CD4-positive, alpha-beta T cell treated with Interleukin-4 for 4 hours (primary cell): Measurements from ENCODE around the gene ING4.

Experiments
- DNase-seq: peaks from one replicate; pipeline ENCODE4 v3.0.0-alpha.2; 2020

ING4 gene

DNA sequence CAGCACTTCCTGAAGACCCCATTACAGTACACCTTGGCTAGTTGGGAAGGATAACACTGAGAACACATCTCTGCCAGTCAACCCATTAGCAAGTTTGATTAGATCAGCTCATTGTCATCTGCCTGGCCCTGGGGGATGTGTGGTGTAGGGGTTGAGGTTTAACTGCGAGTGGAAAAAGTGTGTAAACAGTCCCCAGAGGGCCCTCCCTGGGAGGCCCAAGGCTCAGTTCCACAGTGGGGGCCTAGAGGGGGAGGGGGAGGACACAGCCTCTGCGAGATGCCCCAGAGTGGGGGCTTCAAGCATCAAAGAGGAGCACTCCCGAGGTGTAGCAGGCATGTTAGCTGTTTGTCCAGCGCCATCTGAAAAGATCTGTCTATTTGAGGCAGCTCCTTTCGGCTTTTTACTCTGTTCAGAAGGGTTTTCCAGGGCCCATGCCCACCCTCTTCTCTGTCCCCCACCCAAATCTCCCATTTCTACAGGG is 27.5 kb downstream of the ING4 start:
- DNase-seq = peak; percentile 68

DNA sequence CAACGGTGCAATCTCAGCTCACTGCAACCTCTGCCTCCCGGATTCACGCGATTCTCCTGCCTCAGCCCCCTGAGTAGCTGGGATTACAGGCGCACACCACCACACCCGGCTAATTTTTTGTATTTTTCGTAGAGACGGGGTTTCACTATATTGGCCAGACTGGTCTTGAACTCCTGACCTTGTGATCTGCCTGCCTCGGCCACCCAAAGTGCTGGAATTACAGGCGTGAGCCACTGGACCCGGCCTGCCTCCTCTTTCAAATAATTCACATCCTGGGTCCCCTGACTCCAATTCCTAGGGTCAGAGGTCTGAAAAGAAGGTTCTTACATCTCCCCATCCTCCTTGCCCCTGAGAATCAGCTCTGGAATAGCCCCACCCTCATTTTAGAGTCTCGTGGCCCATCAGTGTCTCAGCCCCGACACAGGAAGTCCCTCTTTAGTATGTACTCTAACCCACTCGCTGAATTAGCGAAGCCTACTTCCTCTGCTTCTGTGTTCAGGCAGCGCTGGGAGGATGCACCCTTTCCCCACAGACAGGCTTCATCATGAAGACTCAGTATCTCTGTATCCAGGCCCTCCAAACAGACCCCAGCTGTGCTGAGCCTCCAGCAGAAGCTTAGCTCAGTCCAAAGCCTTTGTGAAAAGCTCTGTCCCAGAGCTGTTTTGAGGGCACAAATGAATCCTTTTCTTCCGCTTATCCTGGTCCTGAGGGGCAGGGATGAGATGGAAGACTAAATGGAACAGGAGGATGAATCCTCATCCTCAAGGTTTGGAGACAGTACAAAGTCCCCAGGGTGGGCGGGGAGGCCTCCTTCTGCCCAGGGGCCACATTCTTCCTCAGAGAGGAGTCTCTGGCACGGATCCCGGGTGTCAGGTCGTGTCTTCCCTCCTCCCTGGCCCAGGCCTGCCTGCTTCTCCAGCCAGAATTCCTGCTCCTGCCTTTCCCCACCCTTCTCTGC is 30.6 kb downstream of the ING4 start:
- DNase-seq = peak; percentile 68

DNA sequence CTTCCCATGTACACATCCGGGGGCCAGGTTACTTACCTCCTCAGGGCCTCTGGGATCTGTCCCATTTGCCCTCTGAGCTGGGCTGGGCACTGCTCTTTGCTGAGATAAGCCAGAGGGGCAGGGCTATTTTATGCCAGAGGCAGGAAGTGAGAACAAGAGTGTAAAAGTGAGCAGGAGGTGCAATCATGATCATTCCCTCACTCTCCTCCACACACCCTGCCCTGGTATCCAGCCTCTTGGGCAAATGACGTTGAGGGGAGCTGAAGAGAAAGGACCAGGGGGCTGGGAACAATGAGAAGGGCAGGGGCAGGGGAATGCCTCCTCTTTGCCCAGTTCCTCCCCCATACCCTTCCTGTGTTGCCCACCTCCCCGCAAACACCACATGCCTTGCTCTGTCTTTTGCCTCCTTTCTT is 31.4 kb downstream of the ING4 start:
- no peak for DNase-seq

DNA sequence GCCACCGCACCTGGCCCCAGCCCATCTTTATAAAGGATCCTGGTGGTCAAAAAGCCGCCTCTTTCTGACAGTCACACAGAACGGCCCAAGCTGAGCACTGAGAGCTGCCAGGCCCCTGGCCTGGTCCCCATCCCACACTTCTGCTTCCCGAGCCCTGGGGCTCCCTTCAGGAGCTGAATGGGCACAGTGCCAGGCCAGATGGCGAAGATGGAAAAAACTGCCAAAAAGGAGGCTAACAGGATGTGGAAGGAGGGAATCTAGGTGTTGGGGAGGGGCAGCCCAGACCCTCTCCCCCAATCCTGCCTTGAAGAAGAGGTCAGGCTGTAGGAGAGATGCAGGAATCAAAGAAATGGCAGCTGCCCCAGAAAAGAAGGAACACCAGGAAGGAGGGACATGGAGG is 32.2 kb downstream of the ING4 start:
- DNase-seq = no peak

DNA sequence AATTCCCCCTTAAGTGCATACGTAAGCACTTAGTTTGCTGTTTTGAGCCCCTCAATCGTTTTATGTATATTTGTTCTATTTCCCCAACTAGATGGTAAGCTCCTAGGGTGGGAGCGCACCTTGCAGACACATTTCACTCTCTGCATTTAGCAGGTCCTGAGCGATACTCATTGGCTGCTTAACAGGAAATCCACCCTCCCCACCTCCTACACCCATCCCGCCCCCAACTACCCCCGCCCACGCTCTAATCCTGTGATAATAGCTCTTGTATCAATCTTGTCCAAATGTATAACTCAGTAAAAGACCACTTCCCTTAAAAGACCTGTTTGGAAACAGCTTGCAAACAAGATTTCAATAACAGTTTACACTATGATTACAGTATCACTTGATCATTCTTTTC is 35.3 kb downstream of the ING4 start:
- peak; percentile 59 for DNase-seq

DNA sequence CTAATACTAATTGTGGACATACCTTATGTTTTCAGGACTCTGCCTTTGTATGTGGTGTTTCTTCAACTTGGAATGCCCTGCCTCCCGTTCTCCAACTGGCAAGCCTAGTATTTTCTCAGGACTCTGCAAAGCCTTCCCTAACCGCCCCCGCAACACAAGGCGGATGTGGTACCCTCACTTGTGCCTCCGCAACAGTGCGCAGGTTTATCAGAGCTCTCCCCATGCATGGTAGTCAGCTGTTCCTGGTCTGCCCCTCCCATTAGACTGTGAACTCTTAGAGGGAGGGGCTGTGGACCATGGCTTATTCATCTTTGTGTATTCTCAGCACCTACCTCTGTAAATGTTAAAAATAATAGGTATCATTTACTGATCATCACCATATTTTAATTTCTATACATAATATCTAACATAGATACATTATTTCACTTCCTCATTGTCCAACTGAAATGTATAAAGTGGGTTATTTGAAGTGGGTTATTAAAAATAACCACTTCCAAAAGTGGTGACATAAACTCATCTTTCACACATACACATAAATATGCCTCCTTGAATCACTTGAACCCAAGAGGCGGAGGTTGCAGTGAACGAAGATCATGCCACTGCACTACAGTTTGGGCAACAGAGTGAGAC is 36.1 kb downstream of the ING4 start:
- DNase-seq = no peak

DNA sequence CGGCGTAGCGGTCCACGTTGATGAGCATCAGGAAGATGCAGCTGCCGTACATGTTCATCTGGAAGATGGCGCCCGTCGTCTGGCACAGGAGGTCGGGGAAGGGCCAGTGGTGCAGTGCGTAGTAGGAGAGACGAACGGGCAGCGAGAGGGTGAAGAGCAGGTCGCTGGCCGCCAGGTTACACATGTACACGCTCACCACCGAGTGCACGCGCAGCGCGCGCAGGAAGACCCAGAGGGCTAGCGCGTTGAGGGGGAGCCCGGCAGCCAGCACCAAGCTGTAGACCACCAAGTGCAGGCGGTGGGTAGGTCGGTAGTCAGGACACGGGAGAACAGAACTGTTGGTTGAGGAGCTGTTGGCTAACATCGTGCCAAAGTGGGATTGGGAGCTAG is 42.0 kb downstream of the ING4 start:
- no peak for DNase-seq

DNA sequence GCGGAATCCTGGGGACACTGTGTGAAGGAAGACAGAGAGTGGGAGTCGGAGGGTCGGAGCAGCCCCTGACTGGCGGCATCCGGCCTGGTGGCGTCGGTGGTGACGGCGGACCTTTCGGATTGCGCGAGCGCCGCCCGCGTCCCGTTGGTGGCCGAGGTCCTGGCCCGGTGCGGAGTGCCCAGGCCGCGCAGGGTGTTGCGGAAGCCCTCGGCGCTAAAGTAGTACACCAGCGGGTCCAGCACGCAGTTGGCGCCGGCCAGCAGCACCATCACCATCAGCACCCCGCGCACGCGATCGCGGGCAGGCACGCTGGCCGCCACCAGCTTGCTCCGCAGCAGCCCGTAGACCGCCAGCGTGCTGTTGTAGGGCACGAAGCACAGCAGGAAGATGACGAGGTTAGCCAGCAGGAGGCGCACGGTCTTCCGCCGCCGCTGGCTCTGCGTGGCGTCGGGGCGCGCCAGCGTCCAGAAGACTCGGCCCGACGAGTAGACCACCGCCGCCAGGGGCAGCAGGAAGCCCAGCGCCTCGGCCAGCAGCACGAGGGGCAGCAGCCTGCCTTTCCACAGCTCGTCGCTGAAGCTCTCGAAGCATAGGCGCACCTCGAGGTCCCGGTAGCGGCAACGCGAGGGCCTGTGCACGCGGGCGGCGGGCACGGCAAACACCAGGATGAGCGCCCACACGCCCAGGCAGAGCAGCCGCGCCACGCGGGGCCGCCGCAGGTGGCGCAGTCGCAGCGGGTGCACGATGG is 42.6 kb downstream of the ING4 start:
- DNase-seq = peak; percentile 35

DNA sequence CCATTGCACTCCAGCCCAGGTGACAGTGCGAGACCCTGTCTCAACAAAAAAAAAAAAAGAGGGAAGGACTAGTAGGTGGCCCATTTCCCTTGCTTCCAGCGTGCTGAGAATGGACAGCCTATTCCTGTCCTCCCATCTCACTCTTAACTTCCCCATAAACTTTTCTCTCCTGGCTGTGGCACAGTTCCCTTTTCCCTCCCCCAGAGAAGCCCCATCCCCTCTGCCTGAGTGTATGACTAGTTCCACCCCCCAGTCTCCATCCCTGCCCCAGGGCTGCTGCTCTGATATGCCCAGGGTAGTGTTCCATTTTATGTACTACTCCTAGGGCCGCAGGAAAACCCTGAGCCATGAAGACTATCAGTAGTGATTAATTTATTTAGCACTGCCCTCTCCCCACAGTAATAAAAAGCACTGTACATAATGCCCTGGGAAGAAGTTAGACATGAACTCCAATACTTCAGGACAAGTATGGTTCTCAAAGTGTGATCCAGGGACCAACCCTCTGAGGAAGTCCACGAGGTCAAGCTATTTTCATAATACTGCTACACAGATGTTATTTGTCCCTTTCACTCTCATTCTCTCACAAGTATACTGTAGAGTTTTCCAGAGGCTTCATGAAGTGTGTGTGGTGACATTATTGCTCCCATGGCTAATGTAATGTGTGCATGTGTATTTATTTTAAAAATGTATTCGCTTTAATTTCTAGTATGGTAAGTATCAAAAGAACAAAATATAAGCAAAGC is 44.3 kb downstream of the ING4 start:
- DNase-seq = no peak

DNA sequence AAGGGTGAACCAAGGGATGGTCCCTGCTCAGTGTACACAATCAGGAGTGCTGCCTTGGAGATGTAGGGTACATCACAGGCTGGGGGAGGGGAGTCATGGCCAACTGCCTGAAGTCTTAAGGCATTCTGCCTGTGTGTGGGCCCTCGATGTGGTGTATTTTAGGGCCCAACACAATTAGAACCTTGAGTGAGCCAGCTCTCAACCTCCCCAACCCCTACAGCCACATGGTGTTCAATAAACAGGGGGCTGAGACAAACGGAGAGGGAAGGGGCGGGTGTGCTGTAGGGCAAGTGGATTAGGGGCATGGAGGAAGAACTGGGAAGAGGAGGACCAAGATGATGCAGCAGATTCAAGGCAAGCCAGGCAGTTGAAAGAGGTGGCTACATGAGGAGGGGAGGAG is 47.1 kb downstream of the ING4 start:
- DNase-seq = no peak

DNA sequence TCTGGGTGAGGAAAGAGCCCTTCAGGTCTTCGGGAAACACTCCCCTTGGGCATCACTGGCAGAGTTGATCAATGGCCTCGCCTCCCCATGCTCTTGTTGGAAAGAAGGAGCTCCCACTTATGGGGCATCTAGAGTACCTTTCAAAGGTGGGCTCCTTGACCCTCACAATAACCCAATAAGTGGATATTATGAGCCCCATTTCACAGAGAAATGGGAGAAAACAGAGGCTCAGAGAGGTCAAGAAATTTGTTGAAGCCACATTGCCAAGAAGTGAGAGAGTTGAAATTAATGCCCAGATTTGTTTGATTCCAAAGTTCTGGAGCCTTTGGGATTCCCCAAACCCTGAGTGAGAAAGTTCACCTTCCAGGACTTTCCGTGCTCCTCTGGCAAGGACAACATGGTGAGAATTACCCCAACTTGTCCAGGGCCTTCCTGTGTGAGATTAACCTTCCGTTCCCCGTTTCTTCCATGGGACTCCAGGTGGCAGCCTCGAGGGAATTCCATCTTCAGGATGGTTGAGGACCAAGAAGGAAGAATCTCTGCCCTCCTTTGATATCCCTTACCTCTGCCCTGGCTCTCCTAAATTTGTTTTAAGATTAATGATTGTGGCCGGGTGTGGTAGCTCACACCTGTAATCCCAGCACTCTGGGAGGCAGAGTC is 48.3 kb downstream of the ING4 start:
- no peak for DNase-seq

DNA sequence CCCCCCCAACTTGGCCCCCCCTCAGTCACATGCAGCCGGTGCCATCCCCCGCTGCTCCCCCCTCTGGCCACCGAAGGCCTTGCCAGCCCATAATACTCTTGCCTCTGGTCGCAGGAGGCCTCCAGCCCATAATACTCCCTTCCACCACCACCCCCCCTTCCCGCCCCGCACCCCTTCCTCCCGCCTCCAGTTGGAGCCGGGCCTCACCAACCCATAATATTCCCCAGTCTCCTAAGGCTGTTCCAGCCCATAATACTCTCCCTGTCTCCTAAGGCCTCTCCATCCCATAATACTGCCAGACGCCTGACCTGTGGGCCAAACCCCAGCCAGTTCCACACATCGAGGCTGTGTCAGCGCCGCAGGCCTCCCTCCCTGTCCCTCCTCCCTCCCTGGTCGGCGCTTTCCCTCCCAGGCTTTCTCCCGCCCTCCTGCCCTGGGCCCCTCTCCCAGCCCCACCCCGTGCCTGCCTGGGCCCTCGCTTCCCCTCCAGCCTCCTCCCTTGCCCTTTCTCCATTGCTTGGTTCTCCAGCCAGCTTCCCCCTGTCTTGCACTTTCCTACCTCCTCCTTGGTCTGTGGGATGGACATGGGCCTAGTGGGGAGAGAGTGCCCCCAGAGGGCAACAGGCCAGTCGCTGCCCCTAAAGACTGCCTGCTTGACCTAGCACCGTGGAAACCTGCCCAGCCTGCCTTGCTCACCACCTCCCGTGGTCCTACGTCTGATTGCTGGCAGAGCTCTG is 49.0 kb downstream of the ING4 start:
- peak; percentile 63 for DNase-seq

DNA sequence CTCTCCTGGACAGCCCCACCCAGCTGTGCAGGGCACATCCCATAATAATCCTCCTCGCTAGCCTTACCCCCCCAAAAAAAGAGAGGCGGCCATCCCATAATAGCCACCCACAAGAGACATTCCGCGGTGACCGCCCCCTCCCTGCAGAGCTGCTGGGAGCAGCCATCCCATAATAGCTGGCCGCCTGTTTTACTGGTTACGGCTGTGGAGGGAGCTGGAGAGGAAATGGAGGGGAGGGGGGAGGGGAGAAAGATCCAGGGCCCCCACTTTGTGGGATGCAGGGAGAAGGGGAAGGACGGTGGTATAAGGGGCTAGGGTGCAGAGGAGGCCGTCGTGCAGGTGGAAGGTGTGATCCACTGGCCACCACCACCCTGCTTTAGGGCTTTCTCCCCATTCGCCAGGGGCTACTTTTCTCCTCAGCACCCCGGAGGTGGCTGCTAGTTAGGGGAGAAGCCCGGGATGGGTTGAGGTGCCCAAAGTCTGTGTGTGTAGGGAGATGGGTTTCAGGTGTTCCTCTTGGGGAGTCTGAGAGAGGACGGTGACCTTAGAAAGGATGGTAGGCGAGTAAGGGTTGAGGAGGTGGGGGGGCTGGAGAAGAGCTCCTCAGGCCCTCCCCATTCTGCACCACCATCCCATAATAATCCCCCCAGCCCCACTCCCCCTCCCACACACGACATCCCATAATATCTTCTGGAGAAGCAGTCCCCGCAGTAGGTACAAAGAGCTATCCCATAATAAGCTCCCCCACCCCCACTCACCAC is 49.7 kb downstream of the ING4 start:
- peak; percentile 45 for DNase-seq

DNA sequence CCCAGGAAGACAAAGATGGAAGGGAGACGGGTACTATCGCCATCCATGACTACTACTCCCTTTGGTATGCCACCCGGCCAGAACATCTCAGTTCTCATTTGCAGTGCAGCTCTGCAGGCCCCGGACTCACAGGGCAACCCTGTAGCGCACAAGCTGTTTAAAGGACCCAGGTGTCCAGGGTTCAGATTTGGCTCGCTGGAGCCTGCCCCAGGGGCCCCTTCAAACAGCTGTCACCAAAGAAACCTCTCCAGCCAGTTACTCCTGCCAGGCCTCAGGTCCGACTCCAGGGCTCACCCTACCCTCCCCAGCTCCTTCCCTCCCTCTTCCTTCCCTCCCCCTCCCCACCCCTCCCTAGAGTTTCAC is 50.3 kb downstream of the ING4 start:
- no peak for DNase-seq

DNA sequence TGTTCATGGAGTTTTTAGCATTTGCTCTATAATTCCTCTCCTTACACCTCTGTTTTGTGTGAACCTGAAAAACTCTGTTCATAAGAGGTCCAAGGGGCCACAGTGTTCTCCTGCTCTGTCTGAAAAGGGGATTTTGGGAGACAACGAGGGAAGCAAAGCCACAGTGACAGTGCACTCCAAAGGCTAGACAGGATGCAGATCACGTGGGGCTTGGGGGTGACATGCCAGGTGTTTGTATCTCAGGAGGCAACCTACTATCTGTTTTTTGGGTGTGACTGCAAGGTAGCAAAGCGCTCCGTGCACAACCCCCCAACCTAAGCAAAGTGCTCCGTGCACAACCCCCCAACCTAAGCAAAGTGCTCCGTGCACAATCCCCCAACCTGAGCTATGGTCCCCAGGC is 50.7 kb downstream of the ING4 start:
- peak; percentile 34 for DNase-seq

DNA sequence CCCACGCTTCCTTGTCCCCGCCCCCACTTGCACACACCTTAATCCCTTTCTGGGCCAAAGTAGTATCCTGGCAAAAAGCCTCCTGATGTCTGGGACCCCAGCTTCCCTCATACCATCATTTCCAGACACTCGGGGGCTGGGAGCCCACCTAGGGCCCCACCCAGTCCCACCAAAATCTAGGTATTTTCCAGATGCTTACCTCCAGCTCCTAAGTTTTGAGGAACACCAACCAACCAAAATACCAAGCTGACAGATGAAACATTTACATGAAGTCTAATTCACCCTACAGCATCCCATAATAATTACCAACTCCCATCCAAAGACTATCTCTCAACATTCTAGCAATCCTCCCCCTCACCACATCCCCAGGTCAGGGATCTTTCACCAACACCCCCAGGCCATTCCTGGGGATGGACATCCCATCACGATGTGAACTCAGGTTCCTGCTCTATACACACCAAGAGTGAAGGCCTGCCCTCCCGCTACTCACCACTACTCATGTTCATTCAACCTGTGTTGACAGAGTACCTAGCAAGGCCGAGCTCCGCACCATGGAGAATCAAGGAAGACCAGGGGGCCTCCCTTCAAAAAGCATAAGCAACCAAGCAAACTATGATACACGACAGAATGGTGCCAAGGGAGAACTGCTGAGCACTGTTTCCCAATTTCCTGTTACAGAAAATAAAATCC is 54.2 kb downstream of the ING4 start:
- DNase-seq = no peak

DNA sequence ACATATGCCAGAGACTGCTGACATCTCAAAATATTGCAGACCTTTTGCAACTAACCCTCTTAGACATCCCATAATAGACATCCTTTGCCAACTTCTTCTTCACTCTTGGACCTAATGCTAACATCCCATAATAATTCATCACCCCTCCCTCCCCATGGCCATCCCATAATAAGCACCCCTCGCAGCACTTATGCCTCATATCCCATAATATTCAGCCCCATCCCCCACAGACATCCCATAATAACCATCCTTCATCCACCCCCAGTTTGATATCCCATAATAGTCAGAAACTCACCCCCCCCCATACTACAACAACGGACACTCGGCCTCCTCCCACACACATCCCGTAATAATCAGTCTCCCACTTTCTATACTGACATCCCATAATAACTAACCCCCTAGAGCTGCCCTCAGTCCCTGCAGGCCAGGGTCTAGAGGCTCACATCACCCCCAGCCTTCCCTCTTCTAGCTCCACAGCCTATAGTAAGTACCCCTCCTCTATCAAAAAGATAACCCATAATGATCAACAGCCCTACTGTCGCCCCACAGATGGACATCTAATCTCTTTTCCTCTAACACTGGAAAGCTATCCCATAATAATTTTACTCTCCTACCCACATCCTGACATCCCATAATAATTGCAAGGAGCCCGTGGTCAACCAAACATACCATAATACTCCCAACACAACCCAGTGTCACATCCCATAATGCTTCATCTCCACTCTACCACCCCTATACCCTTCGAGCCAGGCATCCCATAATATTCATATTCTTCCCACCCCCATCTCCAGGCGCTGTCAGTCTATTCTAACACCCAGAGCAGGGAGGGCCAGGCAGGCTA is 54.9 kb downstream of the ING4 start:
- DNase-seq = peak; percentile 64

DNA sequence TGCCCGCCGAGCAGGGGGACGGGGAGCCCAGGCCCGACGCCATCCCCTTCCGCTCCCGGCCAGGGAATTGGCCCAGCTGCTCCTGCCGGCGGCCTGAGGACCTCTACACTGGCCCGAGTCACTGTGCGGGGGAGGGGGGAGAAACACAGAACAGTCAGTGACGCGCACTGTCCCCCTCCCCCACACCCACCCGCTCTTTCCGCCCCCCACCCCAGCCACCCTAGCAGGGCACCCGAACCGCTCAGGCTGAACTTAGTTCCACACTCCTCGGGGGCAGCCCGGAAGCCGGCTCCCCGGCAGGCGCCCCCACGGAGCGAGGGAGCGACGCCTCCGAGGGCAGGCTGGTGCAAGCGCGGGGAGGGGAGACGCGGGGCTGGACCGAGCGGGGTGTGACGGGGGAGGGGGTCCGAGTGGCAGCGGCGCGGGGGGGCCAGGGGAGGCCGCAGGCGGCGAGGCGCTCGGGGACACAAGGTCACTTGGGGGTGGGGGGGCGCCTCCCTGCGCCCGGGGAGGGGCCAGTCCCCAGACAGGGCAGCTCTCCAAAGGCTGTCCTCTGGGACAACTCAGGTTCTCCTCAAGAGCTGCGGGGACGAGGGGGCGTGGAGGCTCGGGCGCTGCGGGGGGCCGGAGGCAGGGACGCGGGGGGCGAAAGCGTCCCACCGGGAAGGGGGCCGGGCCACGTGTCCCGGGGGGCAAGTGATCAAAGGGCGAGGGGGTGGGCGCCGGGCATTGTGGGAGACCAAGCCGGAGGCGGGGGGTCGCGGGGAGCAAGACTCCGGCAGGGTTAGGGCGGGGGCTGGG is 56.4 kb downstream of the ING4 start:
- peak; percentile 55 for DNase-seq
